HepG2 (cell line): ENCODE results near the gene ZNF484. TPM values are rescaled to one million over a fixed set of nuclear protein-coding genes. Genes with fewer than 3 reads are reported as not detected.

Experiments
- ARID2 ChIP-seq: sonication (generic); formaldehyde crosslinking; IDR thresholded peaks from 2 replicates; pipeline ENCODE4 v1.8.1; 2022; ENCODE audit warnings: mild to moderate bottlenecking, missing genetic modification reagents, borderline replicate concordance
- CBX5 ChIP-seq: sonication (generic); formaldehyde crosslinking; IDR thresholded peaks from 2 replicates; pipeline ENCODE4 v1.4.0; 2020; ENCODE audit warnings: missing genetic modification reagents, borderline replicate concordance
- NFIC ChIP-seq: IDR thresholded peaks from 2 replicates; pipeline ENCODE4 v1.6.1; 2012; ENCODE audit warnings: mild to moderate bottlenecking, low read length, inconsistent platforms
- RARA ChIP-seq: IDR thresholded peaks from 2 replicates; pipeline ENCODE4 v1.6.1; 2016; ENCODE audit warnings: missing genetic modification reagents, missing compliant biosample characterization
- RBAK ChIP-seq: sonication (generic); formaldehyde crosslinking; IDR thresholded peaks from 2 replicates; pipeline ENCODE4 v1.5.1; 2020; ENCODE audit warnings: mild to moderate bottlenecking, missing genetic modification reagents
- SALL2 ChIP-seq: sonication (generic); formaldehyde crosslinking; IDR thresholded peaks from 2 replicates; pipeline ENCODE4 v1.8.1; 2023; ENCODE audit warnings: mild to moderate bottlenecking, missing genetic modification reagents, inconsistent platforms
- SIN3B ChIP-seq: fragments of 150-350 bp; IDR thresholded peaks from 2 replicates; pipeline ENCODE4 v1.6.1; 2014; ENCODE audit warnings: low read length
- ZFP36 ChIP-seq: fragments of 150-350 bp; IDR thresholded peaks from 2 replicates; pipeline ENCODE4 v1.6.1; 2018; ENCODE audit warnings: borderline replicate concordance, low read length, low read depth; ENCODE audit not compliant: partially characterized antibody
- ZMYM4 ChIP-seq: sonication (generic); formaldehyde crosslinking; IDR thresholded peaks from 2 replicates; pipeline ENCODE4 v1.8.1; 2023; ENCODE audit warnings: mild to moderate bottlenecking, missing genetic modification reagents
- ZNF253 ChIP-seq: sonication (generic); formaldehyde crosslinking; IDR thresholded peaks from 2 replicates; pipeline ENCODE4 v1.8.0; 2022; ENCODE audit warnings: mild to moderate bottlenecking, missing genetic modification reagents, borderline replicate concordance
- ZNF282 ChIP-seq: fragments of 450-650 bp; IDR thresholded peaks from 2 replicates; pipeline ENCODE4 v1.6.1; 2018; ENCODE audit not compliant: partially characterized antibody
- ZNF747 ChIP-seq: sonication (generic); formaldehyde crosslinking; IDR thresholded peaks from 2 replicates; pipeline ENCODE4 v1.8.1; 2023; ENCODE audit warnings: missing genetic modification reagents, mild to moderate bottlenecking, borderline replicate concordance
- ZNF781 ChIP-seq: sonication (generic); formaldehyde crosslinking; IDR thresholded peaks from 2 replicates; pipeline ENCODE4 v1.5.1; 2020; ENCODE audit warnings: borderline replicate concordance, mild to moderate bottlenecking, missing genetic modification reagents; ENCODE audit errors: not compliant biosample characterization
- ZNF790 ChIP-seq: sonication (generic); formaldehyde crosslinking; IDR thresholded peaks from 2 replicates; pipeline ENCODE4 v1.8.0; 2022; ENCODE audit warnings: missing genetic modification reagents, mild to moderate bottlenecking, borderline replicate concordance
- polyA plus RNA-seq, 8 experiments: library from polyadenylated mRNA; depleted of rRNA in 3 of 8; stranded (reverse) in 7 of 8; unstranded in 1 of 8; fragments of >200 nt; fragmentation: Illumina TruSeq in 4 of 8; extraction: Trizol in 4 of 8; gene quantifications; 2 replicates each; pipeline versions ENCODE4 v1.2.1 to v1.2.3, GENCODE V29; 2011 to 2016; ENCODE audit warnings: low read depth in 4 of 8, missing spikeins in 1 of 8, mixed read lengths in 1 of 8; ENCODE audit not compliant: insufficient read depth in 1 of 8
- total RNA-seq, 5 experiments: library from RNA; depleted of rRNA; stranded (reverse); fragments of >200 nt; fragmentation: Illumina TruSeq; extraction: Trizol; gene quantifications; 2 replicates each; pipeline ENCODE4 v1.2.3, GENCODE V29; 2016; ENCODE audit warnings: low read depth in 1 of 5
- TF ChIP-seq, protein P1 (sequence below): sonication (generic); formaldehyde crosslinking; IDR thresholded peaks from 2 replicates; pipeline ENCODE4 v1.4.0; 2020; ENCODE audit warnings: missing genetic modification reagents
- TF ChIP-seq, protein P2 (sequence below): sonication (generic); formaldehyde crosslinking; IDR thresholded peaks from 2 replicates; pipeline ENCODE4 v1.4.0; 2020; ENCODE audit warnings: missing genetic modification reagents, borderline replicate concordance
- TF ChIP-seq, protein P3 (sequence below): sonication (generic); formaldehyde crosslinking; IDR thresholded peaks from 2 replicates; pipeline ENCODE4 v1.4.0; 2020; ENCODE audit warnings: missing genetic modification reagents
- TF ChIP-seq, protein P4 (sequence below): sonication (generic); formaldehyde crosslinking; IDR thresholded peaks from 2 replicates; pipeline ENCODE4 v1.4.0; 2020; ENCODE audit warnings: missing genetic modification reagents

Gene ZNF484
- total and polyA plus RNA-seq, 2 of the 13 experiments (the other 11 are each of a cell fraction or from before 2014, with no cell fraction given), result 0.96 to 7.2 TPM

DNA sequence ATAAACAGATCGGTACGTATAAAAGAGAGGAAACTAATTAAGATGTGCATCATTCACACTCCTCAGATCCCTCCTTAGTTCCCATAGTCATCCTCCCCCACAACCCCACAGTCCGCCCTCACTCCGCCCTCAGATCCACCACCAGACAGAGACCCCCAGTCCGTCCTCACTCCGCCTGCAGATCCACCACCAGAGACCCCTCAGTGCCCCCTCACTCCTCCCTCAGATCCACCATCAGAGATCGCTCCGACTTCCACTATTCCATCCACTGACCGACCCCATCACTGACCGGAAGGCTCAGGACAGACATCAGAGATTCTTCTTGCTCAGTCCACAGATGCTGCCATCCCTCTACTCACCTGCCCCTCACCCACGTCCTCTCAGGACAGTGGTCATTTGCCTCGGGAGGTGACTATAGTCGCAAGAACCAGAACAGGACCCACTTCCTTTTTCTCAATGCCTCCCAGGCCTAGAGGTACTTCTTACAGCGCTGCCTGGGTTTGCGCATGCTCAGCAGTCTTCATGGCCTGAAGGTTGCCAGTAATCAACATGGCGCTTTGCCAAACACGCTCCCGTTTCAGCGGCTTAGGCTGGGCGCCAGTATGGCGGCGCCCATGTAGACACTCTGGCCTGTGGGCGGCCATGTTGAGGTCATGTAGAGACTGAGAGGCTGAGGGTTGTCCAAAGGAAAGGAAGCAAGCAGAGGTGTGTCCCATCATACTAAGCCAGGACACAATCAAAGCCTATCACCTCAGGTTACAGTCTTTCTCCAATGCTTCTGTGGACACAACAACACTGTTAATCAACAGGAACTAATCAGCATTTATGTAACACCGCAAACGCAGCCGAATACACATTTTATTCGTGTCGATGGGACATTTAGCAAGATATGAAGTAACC is at the start of gene ZNF484 (continued):
- TF ChIP-seq ARID2 (no peak), ZMYM4 (peak; percentile 89), NFIC (no peak), SALL2 (CRISPR knock-in tag) (0 out of 2 replicates have a peak, but pooled peaks have one; percentile 77), RARA (CRISPR knock-in tag) (peak; percentile 60), ZFP36 (no peak), RBAK (no peak), ZNF747 (no peak), ZNF282 (no peak), SIN3B (no peak), ZNF253 (CRISPR knock-in tag) (no peak), ZNF781 (CRISPR knock-in tag) (no peak), ZNF790 (CRISPR knock-in tag) (no peak), CBX5 (CRISPR knock-in tag) (peak; percentile 68; the same call in 1 of the 2 replicates)
- TF ChIP-seq, protein P1, sequence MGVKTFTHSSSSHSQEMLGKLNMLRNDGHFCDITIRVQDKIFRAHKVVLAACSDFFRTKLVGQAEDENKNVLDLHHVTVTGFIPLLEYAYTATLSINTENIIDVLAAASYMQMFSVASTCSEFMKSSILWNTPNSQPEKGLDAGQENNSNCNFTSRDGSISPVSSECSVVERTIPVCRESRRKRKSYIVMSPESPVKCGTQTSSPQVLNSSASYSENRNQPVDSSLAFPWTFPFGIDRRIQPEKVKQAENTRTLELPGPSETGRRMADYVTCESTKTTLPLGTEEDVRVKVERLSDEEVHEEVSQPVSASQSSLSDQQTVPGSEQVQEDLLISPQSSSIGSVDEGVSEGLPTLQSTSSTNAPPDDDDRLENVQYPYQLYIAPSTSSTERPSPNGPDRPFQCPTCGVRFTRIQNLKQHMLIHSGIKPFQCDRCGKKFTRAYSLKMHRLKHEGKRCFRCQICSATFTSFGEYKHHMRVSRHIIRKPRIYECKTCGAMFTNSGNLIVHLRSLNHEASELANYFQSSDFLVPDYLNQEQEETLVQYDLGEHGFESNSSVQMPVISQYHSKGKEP (CRISPR knock-in tag), result 0 out of 2 replicates have a peak, but pooled peaks have one; percentile 38
- TF ChIP-seq, protein P2, sequence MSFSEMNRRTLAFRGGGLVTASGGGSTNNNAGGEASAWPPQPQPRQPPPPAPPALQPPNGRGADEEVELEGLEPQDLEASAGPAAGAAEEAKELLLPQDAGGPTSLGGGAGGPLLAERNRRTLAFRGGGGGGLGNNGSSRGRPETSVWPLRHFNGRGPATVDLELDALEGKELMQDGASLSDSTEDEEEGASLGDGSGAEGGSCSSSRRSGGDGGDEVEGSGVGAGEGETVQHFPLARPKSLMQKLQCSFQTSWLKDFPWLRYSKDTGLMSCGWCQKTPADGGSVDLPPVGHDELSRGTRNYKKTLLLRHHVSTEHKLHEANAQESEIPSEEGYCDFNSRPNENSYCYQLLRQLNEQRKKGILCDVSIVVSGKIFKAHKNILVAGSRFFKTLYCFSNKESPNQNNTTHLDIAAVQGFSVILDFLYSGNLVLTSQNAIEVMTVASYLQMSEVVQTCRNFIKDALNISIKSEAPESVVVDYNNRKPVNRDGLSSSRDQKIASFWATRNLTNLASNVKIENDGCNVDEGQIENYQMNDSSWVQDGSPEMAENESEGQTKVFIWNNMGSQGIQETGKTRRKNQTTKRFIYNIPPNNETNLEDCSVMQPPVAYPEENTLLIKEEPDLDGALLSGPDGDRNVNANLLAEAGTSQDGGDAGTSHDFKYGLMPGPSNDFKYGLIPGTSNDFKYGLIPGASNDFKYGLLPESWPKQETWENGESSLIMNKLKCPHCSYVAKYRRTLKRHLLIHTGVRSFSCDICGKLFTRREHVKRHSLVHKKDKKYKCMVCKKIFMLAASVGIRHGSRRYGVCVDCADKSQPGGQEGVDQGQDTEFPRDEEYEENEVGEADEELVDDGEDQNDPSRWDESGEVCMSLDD (CRISPR knock-in tag), result no peak
- TF ChIP-seq, protein P3, sequence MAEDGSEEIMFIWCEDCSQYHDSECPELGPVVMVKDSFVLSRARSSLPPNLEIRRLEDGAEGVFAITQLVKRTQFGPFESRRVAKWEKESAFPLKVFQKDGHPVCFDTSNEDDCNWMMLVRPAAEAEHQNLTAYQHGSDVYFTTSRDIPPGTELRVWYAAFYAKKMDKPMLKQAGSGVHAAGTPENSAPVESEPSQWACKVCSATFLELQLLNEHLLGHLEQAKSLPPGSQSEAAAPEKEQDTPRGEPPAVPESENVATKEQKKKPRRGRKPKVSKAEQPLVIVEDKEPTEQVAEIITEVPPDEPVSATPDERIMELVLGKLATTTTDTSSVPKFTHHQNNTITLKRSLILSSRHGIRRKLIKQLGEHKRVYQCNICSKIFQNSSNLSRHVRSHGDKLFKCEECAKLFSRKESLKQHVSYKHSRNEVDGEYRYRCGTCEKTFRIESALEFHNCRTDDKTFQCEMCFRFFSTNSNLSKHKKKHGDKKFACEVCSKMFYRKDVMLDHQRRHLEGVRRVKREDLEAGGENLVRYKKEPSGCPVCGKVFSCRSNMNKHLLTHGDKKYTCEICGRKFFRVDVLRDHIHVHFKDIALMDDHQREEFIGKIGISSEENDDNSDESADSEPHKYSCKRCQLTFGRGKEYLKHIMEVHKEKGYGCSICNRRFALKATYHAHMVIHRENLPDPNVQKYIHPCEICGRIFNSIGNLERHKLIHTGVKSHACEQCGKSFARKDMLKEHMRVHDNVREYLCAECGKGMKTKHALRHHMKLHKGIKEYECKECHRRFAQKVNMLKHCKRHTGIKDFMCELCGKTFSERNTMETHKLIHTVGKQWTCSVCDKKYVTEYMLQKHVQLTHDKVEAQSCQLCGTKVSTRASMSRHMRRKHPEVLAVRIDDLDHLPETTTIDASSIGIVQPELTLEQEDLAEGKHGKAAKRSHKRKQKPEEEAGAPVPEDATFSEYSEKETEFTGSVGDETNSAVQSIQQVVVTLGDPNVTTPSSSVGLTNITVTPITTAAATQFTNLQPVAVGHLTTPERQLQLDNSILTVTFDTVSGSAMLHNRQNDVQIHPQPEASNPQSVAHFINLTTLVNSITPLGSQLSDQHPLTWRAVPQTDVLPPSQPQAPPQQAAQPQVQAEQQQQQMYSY (CRISPR knock-in tag), result no peak
- TF ChIP-seq, protein P4, sequence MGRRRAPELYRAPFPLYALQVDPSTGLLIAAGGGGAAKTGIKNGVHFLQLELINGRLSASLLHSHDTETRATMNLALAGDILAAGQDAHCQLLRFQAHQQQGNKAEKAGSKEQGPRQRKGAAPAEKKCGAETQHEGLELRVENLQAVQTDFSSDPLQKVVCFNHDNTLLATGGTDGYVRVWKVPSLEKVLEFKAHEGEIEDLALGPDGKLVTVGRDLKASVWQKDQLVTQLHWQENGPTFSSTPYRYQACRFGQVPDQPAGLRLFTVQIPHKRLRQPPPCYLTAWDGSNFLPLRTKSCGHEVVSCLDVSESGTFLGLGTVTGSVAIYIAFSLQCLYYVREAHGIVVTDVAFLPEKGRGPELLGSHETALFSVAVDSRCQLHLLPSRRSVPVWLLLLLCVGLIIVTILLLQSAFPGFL (CRISPR knock-in tag), result no peak
